ENCODE data around the gene AGAP5.
"Not testable (repeated sequence)": the region's sequence is repeated elsewhere in the genome, so short reads cannot be mapped to it uniquely, and the experiment has no call there.

DNA sequence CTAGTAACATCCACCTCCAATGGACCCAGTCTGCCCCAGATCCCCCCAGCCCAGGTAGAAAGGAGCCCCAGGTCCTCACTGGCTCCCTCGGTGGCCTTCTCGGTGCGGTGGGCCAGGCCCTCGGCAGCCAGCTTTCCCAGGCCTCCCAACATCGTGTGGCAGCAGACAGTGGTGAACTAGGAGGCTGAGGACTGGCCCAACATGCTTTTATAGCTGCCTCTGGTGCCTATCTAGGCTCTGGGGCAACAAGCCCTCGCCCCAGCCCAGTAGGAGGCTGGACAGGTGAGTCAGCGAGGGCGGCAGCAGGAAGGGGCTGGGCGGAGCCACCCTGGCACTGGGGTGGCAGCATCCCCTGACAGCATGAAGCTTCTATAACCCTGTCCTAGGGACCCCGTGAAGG, 34.3 kb downstream of the AGAP5 start:
- not testable (repeated sequence) for TF ChIP-seq CTCF (conservative IDR thresholded peaks at IDR 0.05 in 1 of 2, IDR thresholded peaks at IDR 0.05 in 1 of 2; ENCODE audit: low read depth in 1 of 2, low read length in 2 of 2); EZH2 (IDR thresholded peaks at IDR 0.05; ENCODE audit: low read length, missing control alignments)

Measured in fibroblast of lung (primary cell).